Hematopoietic multipotent progenitor cell treated with erythropoietin and hydrocortisone succinate and interleukin-3 and kit ligand, for 8 days (in vitro differentiated cells): Measurements from ENCODE around the gene ROBO2.

ENCODE experiments used
- DNase-seq: peaks from one replicate; pipeline ENCODE4 v3.0.0-alpha.2; 2015

ROBO2 gene

GRCh38 chr3:77039606-77040171 is at the start of gene ROBO2:
TSS of gene ROBO2 (plus strand) at chr3:77040099. CDS start at chr3:77040786, 687 bp downstream.
- DNase-seq: no peak

GRCh38 chr3:76990606-76991005 is 49.3 kb upstream of the ROBO2 start:
- DNase-seq: no peak

- no peak for DNase-seq
Observed at GRCh38 chr3:76991165-76991564, 48.7 kb upstream of the ROBO2 start.

- DNase-seq: no peak
Observed at GRCh38 chr3:76997733-76998132, 42.2 kb upstream of the ROBO2 start.

GRCh38 chr3:76998555-76998954 is 41.3 kb upstream of the ROBO2 start:
- DNase-seq: no peak

- DNase-seq: no peak
Observed at GRCh38 chr3:77001062-77001701, 38.7 kb upstream of the ROBO2 start.

GRCh38 chr3:77014226-77014625 is 25.7 kb upstream of the ROBO2 start:
- no peak for DNase-seq

GRCh38 chr3:77025471-77025870 is 14.4 kb upstream of the ROBO2 start:
- no peak for DNase-seq

GRCh38 chr3:77026904-77027634 is 12.8 kb upstream of the ROBO2 start:
- DNase-seq: no peak

GRCh38 chr3:77028005-77028404 is 11.9 kb upstream of the ROBO2 start:
- DNase-seq: no peak

GRCh38 chr3:77038468-77038929 is 1.4 kb upstream of the ROBO2 start:
- peak; percentile 66 for DNase-seq

GRCh38 chr3:77038930-77039605 is 831 bp upstream of the ROBO2 start:
- DNase-seq: no peak

- no peak for DNase-seq
Observed at GRCh38 chr3:77040216-77040615, 317 bp downstream of the ROBO2 start.

GRCh38 chr3:77040926-77041722 is 1.2 kb downstream of the ROBO2 start:
- DNase-seq: no peak

GRCh38 chr3:77041811-77042210 is 1.9 kb downstream of the ROBO2 start:
- DNase-seq: no peak

- DNase-seq: no peak
Observed at GRCh38 chr3:77042343-77042742, 2.4 kb downstream of the ROBO2 start.

- DNase-seq: no peak
Observed at GRCh38 chr3:77042882-77043281, 3.0 kb downstream of the ROBO2 start.

- DNase-seq: no peak
Observed at GRCh38 chr3:77045686-77046085, 5.8 kb downstream of the ROBO2 start.

GRCh38 chr3:77048186-77048585 is 8.3 kb downstream of the ROBO2 start:
- DNase-seq: no peak

GRCh38 chr3:77051591-77051990 is 11.7 kb downstream of the ROBO2 start:
- DNase-seq: no peak

- DNase-seq: no peak
Observed at GRCh38 chr3:77052051-77052501, 12.2 kb downstream of the ROBO2 start.
